Activated CD4-positive, alpha-beta T cell treated with anti-CD3 and anti-CD28 coated beads, Interleukin-2, amount 50 U/mL, for 16 hours (primary cell): ENCODE results near the gene RPL13A.
A peak's percentile ranks its signal among the peaks of the same experiment; 100 is the strongest.

Experiments used
- DNase-seq: peaks from one replicate; pipeline ENCODE4 v3.0.0-alpha.2; 2020

RPL13A gene

GRCh38 chr19:49512970-49513745, 25.8 kb downstream of the RPL13A start:
- DNase-seq = no peak

GRCh38 chr19:49513746-49514118, 26.3 kb downstream of the RPL13A start:
- DNase-seq = no peak

- no peak for DNase-seq
Observed at GRCh38 chr19:49514151-49514550, 26.7 kb downstream of the RPL13A start.

GRCh38 chr19:49515767-49516166, 28.4 kb downstream of the RPL13A start:
- no peak for DNase-seq

GRCh38 chr19:49518033-49518432, 30.6 kb downstream of the RPL13A start:
- no peak for DNase-seq

- DNase-seq = no peak
Observed at GRCh38 chr19:49520705-49521319, 33.4 kb downstream of the RPL13A start.

GRCh38 chr19:49524812-49525455, 37.5 kb downstream of the RPL13A start:
- no peak for DNase-seq

- no peak for DNase-seq
Observed at GRCh38 chr19:49528211-49528771, 40.9 kb downstream of the RPL13A start.

GRCh38 chr19:49530708-49531107, 43.3 kb downstream of the RPL13A start:
- DNase-seq = no peak

- DNase-seq = peak; percentile 71
Observed at GRCh38 chr19:49533551-49534488, 46.4 kb downstream of the RPL13A start.

- no peak for DNase-seq
Observed at GRCh38 chr19:49534632-49535385, 47.4 kb downstream of the RPL13A start.

- no peak for DNase-seq
Observed at GRCh38 chr19:49536921-49537462, 49.6 kb downstream of the RPL13A start.

GRCh38 chr19:49538643-49539042, 51.2 kb downstream of the RPL13A start:
- no peak for DNase-seq

GRCh38 chr19:49539192-49539952, 52.0 kb downstream of the RPL13A start:
- no peak for DNase-seq
